ENCODE results near the gene UBIAD1.

The UBIAD1 gene

DNA sequence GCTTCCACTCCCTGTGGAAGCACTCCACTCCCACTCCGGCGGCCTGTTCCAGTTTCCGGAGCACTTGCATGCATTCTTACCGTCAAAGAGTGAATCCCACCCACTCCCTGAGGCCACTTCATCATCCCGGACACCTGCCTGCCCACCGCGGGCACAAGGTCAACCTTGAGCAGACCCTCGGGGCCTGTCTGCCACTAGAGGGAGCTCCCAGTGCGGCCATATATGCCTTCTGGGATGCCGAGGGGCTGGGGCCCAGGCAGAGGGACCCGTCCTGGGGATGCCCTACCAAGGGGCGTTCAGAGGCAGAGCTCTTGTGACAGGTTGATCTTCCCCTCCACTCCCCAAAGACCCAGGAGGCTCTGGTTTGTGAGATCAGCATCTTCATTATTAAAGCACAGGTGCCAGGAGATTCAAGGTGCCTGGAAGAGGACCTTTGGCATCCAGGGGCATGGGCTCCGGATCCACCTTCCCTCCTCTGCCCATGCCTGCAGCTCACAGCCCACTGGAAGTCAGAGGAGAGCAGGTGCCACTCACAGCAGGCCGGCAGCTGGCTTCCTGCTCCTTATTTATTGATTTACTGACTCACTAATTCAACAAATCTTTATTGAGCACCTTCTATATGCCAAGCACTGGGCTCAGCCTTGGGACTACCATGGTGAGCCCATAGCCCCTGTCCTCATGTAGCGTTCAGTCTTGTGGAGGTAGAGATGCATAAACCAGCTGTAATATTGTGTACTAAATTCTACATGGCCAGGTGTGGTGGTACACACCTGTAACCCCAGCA, 47.3 kb downstream of the UBIAD1 start:
- FAIRE-seq: peak; percentile 28
- DNase-seq (ENCODE audit: insufficient read length, low spot score): peak; percentile 64
- no peak for TF ChIP-seq PAX5 (IDR thresholded peaks at IDR 0.05; ENCODE audit: insufficient read depth, low read length, severe bottlenecking)
- TF ChIP-seq POU2F2 (IDR thresholded peaks at IDR 0.05; ENCODE audit: low read depth, low read length): no peak
- no peak for TF ChIP-seq SPI1 (IDR thresholded peaks at IDR 0.05; ENCODE audit: low read depth, low read length)
- no peak for TF ChIP-seq TAF1 (IDR thresholded peaks at IDR 0.05; ENCODE audit: low read depth, low read length)
- no peak for TF ChIP-seq POLR2AphosphoS5 (IDR thresholded peaks at IDR 0.05; ENCODE audit: low read depth, low read length)
- TF ChIP-seq POLR2A (IDR thresholded peaks at IDR 0.05; ENCODE audit: low read depth, low read length): no peak

DNA sequence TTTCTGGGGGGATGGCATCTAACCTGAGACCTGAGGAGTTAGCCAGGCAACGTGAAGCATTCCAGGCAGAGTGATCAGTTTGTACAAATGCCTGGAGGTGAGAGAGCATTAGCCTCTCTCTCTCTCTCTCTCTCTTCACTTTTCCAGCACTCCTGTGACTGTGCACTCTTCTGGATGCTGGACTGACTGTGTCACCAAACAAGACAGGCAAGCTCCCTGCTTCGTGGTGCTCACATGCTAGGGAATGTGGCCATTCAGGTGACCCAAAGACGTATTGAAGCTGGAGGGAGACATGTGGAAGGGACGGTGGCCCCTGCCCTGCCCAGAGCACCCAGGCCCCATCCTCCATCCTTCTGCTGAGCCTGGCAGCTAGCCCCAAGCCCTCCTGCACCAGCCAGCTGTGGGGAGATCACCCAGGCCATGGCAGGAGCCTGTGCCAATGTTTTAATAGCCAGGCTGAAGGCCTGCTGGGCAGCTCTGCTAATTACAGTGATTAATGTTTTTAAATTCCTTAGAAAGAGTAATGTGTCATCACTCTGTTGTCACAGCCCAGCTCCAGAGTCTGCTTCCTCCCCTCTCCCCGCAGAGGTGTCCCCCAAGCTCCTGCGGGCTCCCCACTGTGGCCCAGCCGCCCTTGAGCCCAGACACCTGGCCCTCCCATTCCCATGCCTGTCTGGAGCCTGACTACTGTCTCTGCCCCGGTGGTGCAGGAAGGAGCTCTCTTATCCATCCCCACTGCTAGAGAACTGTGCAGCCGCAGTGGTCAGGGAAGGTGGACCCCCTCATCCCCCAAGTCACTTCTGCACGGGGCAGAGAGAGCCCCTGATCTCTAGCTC, 48.9 kb downstream of the UBIAD1 start:
- DNase-seq (ENCODE audit: insufficient read length, low spot score) (no peak), FAIRE-seq (no peak)
- TF ChIP-seq TAF1 (IDR thresholded peaks at IDR 0.05; ENCODE audit: low read depth, low read length) (no peak), POLR2A (IDR thresholded peaks at IDR 0.05; ENCODE audit: low read depth, low read length) (no peak), PAX5 (IDR thresholded peaks at IDR 0.05; ENCODE audit: insufficient read depth, low read length, severe bottlenecking) (no peak), POU2F2 (IDR thresholded peaks at IDR 0.05; ENCODE audit: low read depth, low read length) (no peak), SPI1 (IDR thresholded peaks at IDR 0.05; ENCODE audit: low read depth, low read length) (no peak), POLR2AphosphoS5 (IDR thresholded peaks at IDR 0.05; ENCODE audit: low read depth, low read length) (no peak)

DNA sequence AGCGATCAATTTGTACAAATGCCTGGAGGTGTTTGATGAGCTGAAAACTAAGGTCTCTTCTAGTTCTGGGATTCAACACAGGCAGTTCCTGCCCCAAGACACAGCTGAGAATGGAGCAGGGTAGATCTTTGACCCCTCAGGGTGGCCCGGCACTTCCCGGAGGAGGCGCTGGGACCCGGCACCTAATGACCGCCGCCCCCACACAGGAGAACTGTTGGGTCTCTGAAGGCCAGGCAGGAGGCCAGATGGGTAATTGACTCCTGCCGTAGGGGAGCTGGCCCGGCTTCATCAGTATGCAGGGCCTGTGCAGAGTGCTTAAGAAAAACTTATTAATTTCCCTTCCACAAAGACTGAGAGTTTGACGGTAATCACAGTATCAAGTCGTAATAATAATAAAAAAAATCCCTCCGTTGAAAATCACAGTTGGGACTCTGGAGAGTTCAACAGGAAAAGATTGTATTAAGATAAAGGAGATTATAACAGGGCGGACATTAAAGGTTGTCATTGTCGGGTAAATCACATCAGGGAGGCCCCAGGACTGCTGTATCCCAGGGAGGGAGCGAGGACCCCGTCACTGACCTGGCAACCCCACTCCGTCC, 51.7 kb downstream of the UBIAD1 start:
- TF ChIP-seq POLR2AphosphoS5 (IDR thresholded peaks at IDR 0.05; ENCODE audit: low read depth, low read length) (no peak), TAF1 (IDR thresholded peaks at IDR 0.05; ENCODE audit: low read depth, low read length) (no peak), SPI1 (IDR thresholded peaks at IDR 0.05; ENCODE audit: low read depth, low read length) (no peak), POLR2A (IDR thresholded peaks at IDR 0.05; ENCODE audit: low read depth, low read length) (no peak), POU2F2 (IDR thresholded peaks at IDR 0.05; ENCODE audit: low read depth, low read length) (no peak), PAX5 (IDR thresholded peaks at IDR 0.05; ENCODE audit: insufficient read depth, low read length, severe bottlenecking) (no peak)
- FAIRE-seq (no peak), DNase-seq (ENCODE audit: insufficient read length, low spot score) (no peak)

DNA sequence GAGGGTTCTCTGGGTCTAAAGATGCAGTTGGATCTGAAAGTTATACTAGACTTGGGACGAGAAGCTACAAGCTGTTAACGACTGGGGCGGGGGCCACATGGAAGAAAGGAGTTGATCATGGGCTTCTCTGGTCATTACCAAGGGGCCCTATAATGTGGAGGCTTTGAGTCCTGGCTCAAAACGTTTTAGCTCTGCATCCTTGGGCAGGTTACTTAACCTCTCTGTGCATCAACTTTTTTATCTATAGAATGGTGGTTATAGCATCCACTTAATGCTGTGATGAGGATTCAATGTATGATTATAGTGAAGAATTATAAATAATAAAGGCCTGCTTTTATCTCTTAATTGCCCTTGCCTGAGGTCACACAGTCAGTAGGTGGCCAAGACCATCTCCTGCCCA, 53.1 kb downstream of the UBIAD1 start:
- TF ChIP-seq PAX5 (IDR thresholded peaks at IDR 0.05; ENCODE audit: insufficient read depth, low read length, severe bottlenecking) (no peak), POU2F2 (IDR thresholded peaks at IDR 0.05; ENCODE audit: low read depth, low read length) (no peak), POLR2AphosphoS5 (IDR thresholded peaks at IDR 0.05; ENCODE audit: low read depth, low read length) (no peak), POLR2A (IDR thresholded peaks at IDR 0.05; ENCODE audit: low read depth, low read length) (no peak), TAF1 (IDR thresholded peaks at IDR 0.05; ENCODE audit: low read depth, low read length) (no peak), SPI1 (IDR thresholded peaks at IDR 0.05; ENCODE audit: low read depth, low read length) (no peak)
- DNase-seq (ENCODE audit: insufficient read length, low spot score) (no peak), FAIRE-seq (no peak)

DNA sequence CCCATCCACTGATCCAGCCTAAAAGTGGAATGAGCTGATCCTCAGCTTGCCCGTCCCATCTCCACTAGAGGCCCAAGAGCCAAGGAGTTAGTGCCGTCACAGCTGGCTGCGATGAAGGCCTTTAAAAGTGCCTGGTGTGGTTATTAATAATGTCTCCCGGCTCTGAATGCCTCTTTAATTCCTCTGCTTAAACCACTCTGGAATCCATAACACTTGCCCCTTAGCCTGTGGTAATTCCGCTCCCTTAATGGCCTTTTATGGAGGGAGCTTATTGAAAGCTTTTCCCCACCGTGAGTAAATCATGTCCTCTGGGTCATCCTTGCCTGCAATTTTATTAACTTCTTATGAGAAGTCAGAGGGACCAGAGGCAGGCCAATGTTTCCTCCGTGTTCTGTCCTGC, 55.4 kb downstream of the UBIAD1 start:
- TF ChIP-seq POLR2A (IDR thresholded peaks at IDR 0.05; ENCODE audit: low read depth, low read length): no peak
- no peak for TF ChIP-seq PAX5 (IDR thresholded peaks at IDR 0.05; ENCODE audit: insufficient read depth, low read length, severe bottlenecking)
- TF ChIP-seq POLR2AphosphoS5 (IDR thresholded peaks at IDR 0.05; ENCODE audit: low read depth, low read length): no peak
- no peak for TF ChIP-seq TAF1 (IDR thresholded peaks at IDR 0.05; ENCODE audit: low read depth, low read length)
- no peak for TF ChIP-seq POU2F2 (IDR thresholded peaks at IDR 0.05; ENCODE audit: low read depth, low read length)
- TF ChIP-seq SPI1 (IDR thresholded peaks at IDR 0.05; ENCODE audit: low read depth, low read length): no peak
- no peak for FAIRE-seq
- no peak for DNase-seq (ENCODE audit: insufficient read length, low spot score)

DNA sequence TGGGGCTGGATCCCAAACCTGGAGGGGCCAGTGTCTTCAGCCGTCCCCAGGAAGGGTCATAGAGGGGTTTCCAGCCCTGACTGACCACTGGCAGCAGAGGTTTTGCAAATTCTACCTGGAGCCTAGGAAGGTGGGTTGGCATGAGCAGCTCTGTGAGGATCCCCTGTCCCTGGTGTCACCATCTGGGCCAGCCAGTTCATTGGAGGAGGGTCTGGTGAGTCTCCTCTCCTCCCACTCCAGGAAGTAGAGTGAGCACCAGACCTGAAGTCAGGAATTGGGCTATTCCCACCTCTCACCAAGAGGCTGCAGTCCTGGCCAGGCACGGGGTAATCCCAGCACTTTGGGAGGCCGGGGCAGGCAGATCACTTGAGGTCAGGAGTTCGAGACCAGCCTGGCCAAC, 57.4 kb downstream of the UBIAD1 start:
- TF ChIP-seq POLR2AphosphoS5 (IDR thresholded peaks at IDR 0.05; ENCODE audit: low read depth, low read length) (no peak), POU2F2 (IDR thresholded peaks at IDR 0.05; ENCODE audit: low read depth, low read length) (no peak), PAX5 (IDR thresholded peaks at IDR 0.05; ENCODE audit: insufficient read depth, low read length, severe bottlenecking) (no peak), SPI1 (IDR thresholded peaks at IDR 0.05; ENCODE audit: low read depth, low read length) (no peak), POLR2A (IDR thresholded peaks at IDR 0.05; ENCODE audit: low read depth, low read length) (no peak)
- FAIRE-seq: no peak
- no peak for DNase-seq (ENCODE audit: insufficient read length, low spot score)

DNA sequence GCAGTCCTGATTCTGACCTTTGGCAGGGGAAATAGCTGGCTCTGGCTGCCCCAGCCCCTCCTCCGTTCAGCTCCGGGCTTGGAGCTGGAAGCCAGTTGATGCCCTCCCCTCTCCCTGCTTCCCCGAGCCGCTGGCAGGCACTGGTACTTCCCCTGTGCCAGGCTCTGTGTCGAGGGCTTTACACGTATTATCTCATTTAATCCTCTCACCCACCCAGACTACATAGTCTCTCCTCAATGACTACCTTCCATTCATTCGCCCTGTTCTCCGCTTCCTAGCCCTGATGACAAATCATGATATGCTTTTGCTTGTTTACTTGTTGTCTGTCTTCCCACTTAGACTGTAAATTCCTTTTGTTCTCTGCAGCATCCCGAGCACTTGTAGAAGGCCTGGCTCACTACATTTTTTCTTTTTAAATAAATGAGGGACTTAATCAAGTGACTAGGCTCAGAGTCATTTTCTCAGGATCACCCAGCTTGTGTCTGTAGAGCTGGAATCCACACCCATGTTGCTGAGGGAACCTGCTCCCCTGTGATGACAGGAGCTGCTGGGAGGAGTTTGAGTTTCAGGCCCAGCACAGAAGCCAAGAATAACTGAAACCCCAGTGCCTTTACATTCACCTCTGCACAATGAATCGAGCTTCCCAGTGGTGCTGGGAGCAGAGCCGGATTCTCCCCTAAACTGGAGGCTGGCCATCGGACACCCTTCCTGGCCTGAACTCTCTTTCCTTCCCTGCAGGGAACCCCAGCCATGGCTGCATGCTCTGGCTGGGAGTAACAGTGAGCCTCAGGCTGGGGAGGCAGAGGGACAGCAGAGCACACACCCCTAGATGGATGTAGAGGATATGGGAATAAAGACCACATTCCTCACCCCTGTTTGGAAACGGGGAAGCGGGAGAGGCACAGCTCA, 58.3 kb downstream of the UBIAD1 start:
- FAIRE-seq: no peak
- DNase-seq (ENCODE audit: insufficient read length, low spot score): no peak

DNA sequence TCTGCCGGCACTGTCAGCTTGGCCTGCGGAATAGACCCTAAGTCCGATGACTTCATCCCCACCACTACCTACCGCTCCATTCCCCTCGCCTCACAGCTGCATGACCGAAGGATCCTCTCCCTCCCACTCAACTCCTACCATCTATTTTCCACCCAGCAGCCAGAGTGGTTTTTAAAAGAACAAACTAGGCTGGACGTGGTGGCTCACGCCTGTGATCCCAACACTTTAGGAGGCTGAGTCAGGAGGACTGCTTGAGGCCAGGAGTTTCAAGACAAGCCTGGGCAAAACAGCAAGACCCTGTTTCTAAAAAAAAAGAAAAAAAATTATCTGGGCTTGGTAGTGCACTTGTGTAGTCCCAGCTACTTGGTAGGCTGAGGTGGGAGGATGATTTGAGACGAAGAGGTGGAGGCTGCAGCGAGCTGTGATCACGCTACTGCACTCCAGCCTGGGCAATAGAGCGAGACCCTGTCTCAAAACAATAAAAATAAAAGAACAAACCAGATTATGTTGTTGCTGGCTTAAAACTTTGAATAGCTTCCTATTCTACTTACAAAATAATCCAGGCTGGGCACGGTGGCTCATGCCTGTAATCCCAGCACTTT, 59.0 kb downstream of the UBIAD1 start:
- FAIRE-seq: no peak
- no peak for DNase-seq (ENCODE audit: insufficient read length, low spot score)
- no peak for TF ChIP-seq POU2F2 (IDR thresholded peaks at IDR 0.05; ENCODE audit: low read depth, low read length)
- TF ChIP-seq POLR2A (IDR thresholded peaks at IDR 0.05; ENCODE audit: low read depth, low read length): no peak
- TF ChIP-seq POLR2AphosphoS5 (IDR thresholded peaks at IDR 0.05; ENCODE audit: low read depth, low read length): no peak
- TF ChIP-seq PAX5 (IDR thresholded peaks at IDR 0.05; ENCODE audit: insufficient read depth, low read length, severe bottlenecking): no peak
- no peak for TF ChIP-seq TAF1 (IDR thresholded peaks at IDR 0.05; ENCODE audit: low read depth, low read length)
- TF ChIP-seq SPI1 (IDR thresholded peaks at IDR 0.05; ENCODE audit: low read depth, low read length): no peak

More for the DNA sequence above, 58.3 kb downstream of the UBIAD1 start:
- TF ChIP-seq TAF1 (IDR thresholded peaks at IDR 0.05; ENCODE audit: low read depth, low read length): no peak
- no peak for TF ChIP-seq POLR2AphosphoS5 (IDR thresholded peaks at IDR 0.05; ENCODE audit: low read depth, low read length)
- TF ChIP-seq SPI1 (IDR thresholded peaks at IDR 0.05; ENCODE audit: low read depth, low read length): no peak
- TF ChIP-seq POU2F2 (IDR thresholded peaks at IDR 0.05; ENCODE audit: low read depth, low read length): no peak
- no peak for TF ChIP-seq PAX5 (IDR thresholded peaks at IDR 0.05; ENCODE audit: insufficient read depth, low read length, severe bottlenecking)
- no peak for TF ChIP-seq POLR2A (IDR thresholded peaks at IDR 0.05; ENCODE audit: low read depth, low read length)

Data from GM12891 (cell line).